NCI-H1694 (cell line): Measurements from ENCODE around the gene LCN10.

ENCODE experiments used
- DNase-seq: peaks from one replicate; lab custom pipeline; 2025; lab: John Stamatoyannopoulos, UW

LCN10 gene

DNA sequence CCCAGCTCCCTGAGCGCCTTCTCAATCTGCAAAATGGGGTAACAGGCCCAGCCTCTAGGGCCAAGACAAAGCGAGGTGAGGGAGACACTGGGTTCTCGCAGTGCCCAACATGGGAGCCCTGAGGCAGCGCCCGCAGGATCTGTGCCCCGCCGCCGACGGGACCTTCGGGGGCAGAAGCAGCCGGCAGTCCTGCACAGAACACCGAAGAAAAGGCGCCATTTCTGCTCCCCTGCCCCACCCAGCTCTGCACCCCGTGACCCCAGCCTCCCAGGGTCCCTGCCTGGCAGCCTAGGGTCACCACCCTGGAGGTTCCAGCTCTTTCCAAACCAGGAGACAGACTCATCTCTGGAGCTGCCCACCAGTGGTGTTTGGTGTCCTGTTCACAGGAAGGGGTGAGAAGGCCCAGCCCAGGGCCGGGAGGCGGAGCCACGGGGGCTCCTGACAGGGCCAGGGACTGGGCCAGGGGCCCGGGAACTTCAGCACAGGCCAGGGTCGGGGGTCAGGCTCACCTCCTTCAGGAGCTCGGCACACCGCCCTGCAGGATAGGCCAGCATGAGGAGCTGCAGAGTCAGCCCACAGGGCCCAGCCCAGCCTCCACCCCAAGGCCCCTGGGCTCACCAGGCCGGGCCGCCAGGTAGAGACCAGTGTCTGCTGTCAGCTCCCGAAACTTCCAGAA, 12.0 kb upstream of the LCN10 start:
- no peak for DNase-seq

DNA sequence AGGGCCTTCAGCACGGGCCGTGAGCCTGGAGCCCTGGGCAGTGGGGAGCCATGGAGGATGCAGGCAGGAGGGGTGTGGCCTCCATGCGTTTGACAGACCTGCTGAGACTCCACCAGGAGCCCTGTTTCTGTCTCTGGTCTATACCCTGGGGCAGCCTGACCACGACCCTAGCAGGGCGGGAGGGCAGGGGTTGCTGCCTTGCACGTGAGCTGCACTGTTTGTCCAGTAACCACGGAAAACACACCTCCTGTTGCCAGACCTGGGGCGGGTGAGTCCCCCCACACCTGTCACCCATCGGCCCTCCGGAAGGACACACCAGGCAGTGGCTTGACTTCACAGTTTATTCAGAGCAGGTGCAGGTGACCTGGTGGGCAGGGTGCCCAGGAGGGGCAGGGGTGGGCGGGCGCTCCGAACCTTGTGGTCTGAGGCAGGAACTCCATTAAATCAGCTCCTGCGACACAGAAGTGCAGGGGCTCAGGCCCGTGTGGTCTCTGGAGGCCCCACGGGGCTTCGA, 11.4 kb upstream of the LCN10 start:
- no peak for DNase-seq

DNA sequence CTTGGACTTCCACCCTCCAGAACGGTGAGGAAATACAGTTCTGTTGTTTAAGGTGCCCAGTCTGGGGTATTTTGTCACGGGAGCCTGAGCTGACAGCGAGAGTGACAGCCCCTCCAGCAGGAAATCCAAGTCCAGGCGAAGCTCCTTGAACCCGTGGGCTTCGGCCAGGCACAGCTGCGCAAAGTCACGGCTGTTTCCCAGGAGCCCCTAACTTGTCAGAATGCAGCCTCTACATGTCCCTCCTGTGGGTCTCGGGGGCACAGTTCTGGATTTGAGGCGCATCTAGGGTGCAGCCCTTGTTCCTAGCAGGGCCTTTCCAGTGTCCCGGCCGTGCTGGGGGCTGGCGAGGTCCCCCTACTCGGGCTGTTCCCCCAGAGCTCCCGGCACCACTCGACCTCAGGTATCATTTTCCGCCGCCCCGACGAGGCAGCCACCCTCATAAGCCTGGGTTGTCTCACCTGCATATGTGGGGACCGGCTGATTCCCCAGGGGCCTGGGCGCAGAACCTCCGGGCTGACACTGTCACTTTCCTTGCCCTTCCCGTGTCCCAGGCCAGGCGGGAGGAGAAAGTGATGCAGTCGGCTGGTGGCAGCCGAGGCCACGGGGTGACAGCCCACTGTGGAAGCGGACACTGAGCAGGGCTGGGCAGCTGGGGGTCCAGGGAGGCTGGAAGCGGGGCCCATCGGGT, 10.8 kb upstream of the LCN10 start:
- no peak for DNase-seq

DNA sequence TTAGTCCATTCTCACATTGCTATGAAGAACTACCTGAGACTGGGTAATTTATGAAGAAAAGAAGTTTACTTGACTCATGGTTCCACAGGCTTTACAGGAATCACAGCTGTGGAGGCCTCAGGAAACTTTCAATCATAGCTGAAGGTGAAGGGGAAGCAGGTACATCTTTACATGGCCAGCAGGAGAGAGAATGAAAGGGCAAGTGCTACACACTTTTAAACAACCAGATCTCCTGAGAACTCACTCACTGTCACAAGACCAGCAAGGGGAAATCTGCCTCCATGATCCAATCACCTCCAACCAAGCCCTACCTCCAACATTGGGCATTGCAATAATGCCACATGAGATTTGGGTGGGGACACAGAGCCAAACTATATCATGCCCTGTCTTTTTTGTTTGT, 9.1 kb upstream of the LCN10 start:
- no peak for DNase-seq

DNA sequence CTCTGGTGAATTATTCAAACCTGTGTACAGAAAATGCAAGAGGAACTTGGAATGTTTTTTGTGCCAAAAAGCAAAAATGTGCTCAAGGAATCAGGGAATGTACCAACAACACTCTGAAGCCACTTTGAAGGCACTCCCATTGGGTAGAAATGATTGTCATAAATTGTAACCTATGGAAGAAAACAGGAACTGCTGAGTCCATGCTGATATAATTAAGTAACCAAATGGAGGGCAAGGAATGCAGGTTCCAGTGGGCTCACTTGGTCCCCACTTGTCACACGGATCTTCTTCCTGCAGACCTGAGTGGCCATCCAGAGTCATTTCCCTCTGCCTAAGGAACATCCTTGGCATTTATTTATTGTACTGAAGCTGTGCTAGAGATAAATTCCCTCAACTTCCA, 8.5 kb upstream of the LCN10 start:
- DNase-seq: no peak

DNA sequence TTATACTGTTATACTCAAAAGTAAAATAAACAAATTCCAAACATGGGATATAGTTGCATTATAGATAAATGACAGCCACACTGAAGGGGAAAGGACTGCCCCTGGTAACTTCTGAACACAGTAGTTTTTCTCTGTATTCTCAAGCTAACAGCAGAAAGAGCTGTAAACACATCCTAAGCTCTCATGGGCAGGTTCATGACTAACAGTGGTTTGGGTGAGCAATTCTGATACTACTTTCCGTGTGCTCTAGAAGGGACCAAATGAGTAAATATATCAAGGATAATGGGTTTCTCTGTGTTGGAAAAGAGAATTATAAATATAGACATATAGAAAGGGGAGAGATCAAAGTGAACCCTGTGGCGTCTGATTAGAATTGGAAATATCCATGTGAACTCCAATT, 7.8 kb upstream of the LCN10 start:
- DNase-seq: no peak

DNA sequence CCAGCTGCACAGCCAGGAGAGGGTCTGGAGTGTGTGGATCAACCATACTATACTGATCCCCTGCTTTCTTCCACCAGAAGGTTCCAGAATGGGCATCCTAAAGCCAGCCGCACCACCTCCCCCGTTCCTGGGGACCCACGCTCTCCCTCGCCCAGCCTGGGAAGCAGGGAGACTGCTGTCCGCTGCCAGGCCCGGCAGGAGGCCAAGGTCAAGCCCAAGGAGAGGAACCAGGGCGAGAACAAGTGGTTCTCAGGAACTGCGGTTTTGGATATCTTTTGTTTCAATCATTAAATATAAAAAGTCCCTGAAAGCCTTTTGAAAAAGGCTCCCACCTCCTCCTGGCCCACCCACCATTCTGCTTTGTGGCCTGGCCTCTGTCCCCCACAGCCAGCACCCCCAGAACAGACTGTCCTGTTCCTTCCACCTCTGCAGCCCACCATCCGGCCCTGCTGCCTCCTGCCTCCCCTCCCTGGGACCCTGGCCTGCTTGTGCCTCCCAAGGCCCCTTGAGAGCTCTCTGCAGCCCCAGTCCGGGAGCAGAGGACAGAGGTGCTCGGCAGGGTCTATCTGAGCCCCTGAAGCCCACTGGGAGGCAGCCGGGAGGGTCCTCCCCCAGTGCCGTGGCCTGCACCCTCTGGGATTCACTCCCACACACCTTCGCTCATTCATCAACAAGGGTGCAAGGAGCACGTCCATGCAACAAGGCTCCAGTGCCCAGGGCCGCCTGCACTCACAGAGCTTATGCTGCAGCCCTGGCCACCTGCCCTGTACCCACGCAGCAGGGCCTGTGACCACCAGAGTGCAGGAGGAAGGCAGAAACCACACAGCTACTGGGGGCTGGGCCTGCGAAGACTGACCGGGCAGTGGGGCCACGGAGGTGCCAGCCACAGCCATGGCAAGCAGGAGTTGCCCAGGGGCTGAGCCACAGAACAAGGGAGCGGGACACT, 6.2 kb upstream of the LCN10 start:
- DNase-seq: no peak

DNA sequence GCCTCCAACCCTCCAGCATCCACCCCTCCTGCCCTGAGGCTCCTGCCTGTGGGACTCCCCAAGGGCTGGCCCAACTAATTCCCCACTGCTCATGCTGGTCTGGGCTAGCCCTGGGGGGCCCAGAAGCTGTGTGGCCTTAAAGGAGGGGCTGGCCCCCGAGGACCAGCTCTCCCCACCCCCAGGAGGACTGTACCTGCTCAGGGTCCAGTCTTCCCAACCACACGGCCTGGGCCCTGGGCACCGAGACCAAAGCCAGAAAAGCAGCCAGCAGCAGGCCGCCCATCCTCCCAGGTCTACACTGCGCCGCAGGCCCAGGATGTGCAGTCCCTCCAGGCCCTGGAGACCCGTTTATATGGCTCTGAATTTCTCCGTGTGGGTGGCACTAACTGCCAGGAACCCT, 5.5 kb upstream of the LCN10 start, which contains the start of gene LCN6:
Gene LCN6, minus strand, starts transcription at position 325 of the 400 bp plus-strand sequence. Its CDS starts 42 bp downstream, at position 283.
- no peak for DNase-seq

DNA sequence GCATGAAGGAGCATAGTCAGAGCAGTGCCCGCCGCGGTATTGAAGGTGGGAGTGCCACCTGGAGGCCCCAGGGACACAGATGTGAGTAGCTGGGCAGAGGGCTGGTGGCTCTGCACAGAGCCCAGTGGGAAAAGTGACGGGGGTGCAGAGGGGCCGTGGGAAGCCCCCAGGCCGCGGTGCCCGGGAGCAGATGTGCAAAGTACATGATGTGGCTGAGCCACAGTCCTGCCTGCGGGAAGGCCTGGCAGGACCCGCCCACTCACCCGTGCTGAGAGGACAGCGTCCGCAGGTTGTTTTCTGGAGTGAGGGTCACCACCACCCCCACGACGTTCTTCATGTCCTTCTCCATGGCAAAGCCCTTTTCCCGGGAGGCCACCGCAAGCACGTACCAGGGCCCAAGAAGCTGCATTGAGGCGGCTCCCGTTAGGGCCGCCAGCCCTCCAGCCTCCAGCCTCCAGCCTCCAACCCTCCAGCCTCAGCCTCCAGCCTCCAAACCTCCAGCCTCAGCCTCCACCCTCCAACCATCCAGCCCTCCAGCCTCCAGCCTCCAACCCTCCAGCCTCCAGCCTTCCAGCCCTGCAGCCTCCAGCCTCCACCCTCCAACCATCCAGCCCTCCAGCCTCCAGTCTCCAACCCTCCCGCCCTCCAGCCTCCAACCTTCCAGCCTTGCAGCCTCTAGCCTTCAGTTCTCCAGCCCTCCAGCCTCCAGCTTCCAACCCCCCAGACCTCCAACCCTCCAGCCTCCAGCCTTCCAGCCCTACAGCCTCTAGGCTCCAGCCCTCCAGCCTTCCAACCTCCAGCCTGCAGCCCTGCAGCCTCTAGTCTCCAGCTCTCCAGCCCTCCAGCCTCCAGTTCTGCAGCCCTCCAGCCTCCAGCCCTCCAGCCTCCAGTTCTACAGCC, 4.7 kb upstream of the LCN10 start:
- no peak for DNase-seq

DNA sequence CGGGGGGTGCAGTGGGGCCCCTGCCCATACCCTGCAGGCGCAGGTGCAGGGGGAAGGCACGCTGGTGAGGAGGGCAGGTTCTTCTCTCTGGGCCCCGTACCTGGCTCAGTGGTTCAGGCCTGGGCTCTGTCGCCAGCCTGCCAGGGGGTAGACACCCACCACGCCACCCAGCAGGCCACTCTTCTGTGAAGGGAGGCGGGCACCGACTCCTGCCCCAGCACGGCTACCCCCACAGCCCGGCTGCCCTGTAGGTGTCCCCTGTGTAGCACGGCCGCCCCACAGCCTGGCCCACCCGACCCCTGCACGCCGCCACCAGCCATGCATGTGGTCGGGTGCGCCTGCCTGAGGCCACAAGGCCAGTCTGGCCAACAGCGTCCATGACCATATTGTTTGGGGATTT, 3.9 kb upstream of the LCN10 start:
- DNase-seq: no peak

DNA sequence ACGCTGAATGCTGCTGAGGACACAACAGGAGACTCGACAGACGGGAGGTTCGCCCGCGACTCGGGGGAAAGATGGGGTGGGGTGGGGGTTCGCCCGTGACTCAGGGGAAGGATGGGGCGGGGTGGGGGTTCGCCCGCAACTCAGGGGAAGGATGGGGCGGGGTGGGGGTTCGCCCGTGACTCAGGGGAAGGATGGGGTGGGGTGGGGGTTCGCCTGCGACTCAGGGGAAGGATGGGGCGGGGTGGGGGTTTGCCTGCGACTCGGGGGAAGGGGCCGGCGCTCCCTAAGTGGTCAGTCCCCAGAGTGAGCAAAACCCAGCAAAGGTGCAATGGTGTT, 3.4 kb upstream of the LCN10 start:
- no peak for DNase-seq

DNA sequence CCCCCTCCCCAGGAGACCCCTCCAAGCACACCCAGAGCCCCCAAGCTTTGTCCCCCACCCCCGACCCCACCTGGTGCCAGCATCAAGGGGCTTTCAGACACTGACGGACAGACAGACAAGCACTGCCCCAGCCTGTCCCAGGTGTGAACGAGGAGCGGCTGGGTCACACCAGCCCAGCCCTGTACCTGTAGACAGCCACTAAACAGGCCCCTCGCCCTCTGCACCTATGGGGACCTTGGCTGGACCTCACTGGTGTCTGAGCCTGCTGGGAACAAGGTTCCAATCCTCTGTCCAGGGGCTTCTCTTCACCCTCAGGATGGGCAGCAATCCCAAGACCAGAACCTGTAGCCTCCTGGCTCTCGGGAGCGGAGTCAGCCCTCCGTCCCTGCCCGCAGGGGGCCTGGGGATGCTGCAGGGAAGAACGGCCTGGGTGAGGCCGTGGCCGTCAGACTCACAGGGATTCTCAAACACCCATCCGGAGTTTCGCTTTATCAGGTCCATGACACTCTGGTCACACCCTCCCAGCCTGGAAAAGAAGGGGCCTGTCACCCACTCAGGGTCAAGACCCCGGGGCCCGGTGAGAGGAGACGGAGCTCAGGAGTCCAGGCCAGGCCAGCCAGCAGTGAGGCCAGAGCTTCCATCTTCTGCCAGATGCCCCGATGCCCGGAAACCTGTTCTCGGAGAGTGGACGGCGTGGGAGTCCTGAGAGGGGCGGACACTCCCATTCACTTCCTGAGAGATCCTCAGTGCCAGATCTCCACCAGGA, 2.8 kb upstream of the LCN10 start:
- DNase-seq: no peak

DNA sequence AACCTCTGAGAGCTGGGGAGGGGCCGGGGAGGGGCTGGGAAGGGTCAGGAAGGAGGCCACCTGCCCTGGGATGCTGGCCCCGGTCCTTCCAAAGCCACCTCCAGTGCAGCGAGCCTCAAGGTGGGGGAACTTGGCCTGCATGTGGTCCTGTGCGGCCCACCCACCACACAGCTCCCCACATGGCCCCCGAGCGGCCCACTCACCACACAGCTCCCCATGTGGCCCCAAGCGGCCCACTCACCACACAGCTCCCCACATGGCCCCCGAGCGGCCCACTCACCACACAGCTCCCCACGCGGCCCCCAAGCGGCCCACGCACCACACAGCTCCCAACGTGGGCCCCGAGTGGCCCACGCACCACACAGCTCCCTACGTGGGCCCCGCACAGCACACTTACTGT, 2.0 kb upstream of the LCN10 start:
- no peak for DNase-seq

DNA sequence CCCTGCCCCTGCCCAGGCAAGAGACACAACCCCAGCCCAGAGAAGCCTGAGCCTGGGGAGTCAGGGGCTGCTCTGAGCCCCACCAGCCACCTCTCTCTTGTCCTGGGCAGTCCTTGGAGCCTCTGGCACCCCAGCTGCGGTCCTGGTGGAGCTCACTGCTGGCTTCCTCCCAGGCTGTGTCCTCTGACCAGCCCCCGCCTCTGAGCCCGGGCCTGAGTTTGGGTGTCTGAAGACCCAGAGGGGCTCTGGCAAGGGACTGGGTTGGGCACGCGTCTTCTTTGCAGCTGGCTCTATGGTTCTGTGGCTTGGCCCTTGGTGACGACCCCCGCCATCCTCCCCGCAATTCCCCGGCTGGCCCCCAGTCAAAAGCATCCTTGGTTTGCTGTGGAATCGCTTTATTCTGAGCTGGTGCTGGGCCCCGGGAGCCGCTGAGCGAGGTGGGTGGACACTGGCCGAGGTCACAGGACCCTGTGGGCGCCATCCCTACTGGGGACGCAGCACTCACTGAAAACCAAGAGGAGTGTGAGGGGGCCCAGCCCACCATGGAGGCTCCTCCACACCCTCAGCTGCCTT, 985 bp upstream of the LCN10 start:
- no peak for DNase-seq

DNA sequence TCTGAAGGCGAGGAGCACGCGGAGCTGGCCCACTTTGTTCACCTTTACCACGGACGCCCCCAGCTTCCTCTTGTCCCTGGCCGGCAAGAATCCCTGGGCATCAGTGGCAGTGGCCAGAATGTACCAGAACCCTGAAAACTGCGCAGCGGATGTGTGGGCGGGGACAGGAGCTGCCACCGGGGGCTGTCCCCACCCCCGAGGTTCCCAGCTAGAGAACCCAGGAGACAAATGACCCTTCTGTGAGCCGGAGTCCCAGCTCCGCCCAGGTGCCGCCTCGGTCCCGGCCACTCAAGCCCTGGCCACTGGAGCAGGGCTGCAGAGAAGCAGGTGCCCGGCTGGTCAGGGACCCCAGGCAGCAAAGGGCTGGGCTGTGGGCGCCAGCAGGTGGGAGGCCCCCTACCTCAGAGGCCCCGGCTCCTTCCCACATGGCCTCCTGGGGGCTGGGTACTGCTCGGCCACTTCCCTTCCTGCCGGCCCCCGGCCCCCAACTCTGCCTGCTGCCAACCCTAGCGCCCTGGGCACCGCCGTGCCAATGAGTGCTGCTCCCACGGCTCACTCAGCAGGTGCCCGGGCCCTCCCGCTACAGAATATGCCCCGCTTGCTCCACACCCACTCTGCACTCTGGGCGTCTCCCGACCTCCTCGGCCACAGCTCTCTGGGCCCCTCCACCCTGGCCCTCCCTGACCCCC, 713 bp downstream of the LCN10 start:
- DNase-seq: no peak

DNA sequence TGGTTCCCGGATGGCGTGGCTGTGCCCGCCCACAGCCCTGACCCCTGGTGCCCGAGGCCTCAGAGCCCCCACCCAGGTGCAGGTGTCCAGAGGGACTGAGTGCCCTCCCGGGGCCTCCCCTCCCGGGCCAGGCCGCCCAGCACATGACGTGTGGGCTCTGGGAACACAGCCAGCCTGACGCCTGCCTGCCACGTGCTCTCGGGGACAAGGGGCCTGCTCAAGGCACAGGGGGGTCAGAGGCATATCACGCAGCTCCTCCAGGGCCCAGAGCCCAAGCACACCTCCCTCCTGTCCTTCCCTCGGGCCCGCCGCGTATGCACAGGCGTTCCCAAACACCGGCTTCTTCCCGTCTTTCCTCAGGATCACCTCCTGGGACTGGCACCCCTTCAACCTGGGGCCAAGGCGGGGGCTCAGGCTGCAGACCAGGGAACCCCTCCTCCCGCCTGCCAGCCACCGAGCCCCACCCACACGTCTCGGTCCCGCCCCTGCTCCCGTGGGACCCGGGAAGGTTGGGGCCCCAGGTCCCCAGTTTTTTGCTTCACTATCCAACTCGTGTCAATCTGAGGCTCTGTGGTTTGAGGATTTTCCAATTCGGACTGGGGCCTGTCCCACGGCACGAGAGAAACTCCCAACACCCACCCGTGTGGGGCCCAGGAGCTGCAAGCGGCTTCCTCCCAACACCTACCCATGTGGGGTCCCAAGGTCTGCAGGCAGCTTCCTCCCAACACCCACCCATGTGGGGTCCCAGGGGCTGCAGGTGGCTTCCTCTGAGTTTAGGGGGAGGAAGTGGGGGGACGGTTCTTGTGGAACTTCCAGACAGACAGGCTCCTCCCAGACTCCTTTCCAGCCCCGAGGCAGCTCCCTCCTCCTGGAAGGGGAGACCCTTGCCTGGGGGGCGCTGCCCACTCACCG, 1.5 kb downstream of the LCN10 start:
- no peak for DNase-seq

DNA sequence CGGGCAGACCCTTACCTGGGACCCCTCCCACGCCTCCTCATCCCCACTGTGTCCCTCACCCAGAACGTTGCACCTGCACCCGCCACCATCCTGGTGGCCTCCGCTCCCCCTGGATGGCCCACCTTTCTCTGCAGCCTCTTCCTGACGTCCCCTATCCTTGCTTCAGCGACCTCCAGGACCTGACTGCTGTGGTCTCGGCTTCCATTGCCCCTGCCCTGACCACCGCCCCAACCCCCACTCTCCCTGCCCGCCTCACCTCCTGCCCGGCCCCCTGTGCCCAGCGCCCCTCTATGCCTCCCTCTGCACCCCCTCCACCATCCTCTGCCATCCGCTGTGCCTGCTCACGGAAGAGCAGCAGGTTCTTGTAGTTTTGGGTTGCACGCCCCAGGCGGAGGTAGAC, 2.2 kb downstream of the LCN10 start:
- no peak for DNase-seq

DNA sequence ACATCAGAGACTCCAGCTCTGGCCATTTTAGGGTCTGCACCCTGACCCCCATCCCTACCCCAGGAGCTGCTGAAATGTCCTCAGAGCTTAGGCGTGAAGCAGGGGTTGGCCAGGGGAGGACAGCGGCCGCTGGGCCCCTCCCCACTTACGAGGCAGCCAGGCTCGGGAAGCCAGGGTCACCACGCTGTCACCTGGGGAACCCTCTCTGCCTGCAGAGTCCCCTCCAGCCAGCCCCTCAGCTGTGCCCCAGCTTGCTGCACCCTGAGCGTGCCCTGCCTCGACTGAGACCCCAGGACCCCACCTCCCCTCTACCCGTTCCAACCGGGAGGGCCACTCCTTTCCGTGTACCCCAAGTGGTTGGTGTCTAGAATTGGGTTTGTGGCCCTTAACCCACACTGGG, 2.7 kb downstream of the LCN10 start:
- DNase-seq: no peak

DNA sequence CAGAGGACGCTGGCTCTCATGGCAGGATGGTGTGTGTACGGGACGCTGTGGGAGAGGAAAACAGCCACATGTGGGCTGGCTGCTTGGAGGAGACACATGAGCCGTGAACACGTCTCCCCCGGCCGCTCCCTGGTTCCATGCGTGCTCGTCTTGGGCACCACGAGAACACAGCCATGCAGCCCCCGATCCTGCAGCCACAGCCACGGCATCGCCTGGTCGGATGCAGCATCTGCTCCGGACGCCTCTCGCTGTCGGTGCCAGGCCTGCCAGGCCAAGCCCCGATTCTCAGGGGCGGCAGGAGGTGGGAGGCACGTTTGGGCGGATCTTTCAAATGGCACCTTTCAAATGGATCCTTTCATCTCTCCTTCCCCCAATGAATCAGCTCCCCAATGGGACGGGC, 3.2 kb downstream of the LCN10 start:
- DNase-seq: no peak
